OCI-M2 (cell line): ENCODE results near the gene COG3.

ENCODE experiments used
- DNase-seq: peaks from one replicate; lab custom pipeline; 2025; ENCODE audit not compliant: unreplicated experiment; lab: John Stamatoyannopoulos, UW

Gene COG3

DNA sequence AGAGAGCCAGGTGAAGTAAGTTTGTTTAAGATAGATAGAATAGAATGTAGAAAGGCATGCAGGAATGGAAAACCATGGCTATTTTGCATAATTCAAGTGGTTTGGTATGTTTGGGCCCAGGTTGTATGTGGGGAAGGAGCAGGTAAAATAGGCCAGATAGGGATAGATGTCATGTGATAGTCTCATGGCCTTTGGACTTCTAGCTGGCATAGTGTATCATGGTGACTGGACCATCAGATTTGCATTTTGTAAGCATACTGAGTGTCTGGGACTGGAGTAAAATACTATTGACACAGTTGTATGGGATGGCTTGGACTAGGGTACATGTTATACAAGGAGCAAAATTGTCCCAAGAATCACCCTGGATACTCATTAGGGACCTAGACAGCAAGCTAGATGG lies 38.9 kb downstream of the COG3 start:
- DNase-seq = no peak

DNA sequence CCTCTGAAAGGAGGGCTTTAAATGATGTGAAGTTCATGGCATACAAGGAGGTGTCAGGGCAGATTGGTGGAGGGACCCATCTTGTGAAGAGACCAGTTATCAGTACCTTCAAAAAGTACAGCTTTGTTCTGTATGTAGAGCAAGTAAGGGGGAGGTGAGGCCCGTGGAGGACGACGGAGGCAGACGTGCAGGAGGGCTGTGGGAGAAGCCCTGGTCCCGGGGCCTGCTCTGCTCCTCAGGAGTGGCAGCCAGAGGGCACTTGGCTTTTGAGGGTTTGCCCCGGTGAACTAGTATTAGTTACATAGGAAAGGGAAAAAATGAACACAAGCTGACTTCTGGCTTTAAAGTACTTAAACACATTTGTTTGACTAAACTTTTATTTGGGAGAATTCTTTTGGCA lies 42.1 kb downstream of the COG3 start:
- DNase-seq = no peak

GRCh38 chr13:45508776-45509175 lies 44.0 kb downstream of the COG3 start:
- DNase-seq = no peak

- DNase-seq = no peak
Measured at GRCh38 chr13:45510672-45511071, 45.9 kb downstream of the COG3 start.

DNA sequence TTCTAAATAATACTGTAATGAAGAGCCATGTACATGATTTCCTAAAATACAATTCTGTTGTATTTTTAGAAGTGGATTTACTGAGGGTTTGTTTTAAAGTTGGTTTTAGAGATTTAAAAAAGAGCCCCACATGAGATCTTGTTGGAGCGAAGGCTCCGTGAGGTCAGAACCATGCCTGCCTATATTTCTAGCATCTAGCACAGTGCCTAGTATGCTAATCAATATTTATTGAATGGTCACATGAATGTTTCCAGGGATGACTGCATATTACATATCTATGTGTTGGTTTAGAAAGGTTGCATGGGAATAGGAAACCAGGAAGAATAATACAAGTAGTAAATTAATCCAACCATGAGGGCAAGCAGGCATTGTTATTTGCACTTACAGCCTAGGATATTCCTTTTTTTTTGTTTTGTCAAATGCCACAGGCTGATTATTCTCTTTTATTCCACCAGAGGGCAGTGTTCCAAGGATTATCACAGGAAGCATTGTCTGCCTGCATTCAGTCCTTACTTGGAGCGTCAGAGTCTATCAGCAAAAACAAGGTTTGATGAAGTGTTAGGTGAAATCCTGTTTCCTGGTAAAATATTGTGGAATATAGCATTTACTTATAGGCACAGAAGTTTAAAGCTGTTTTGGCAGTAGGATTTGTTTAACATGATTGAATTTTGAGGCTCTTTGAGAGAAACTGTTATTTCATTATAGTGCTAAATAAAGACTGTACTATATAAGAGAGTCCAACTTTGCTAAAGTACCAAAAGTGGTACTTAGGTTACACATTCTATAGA lies 46.8 kb downstream of the COG3 start:
- DNase-seq = no peak

GRCh38 chr13:45512098-45512496 lies 47.4 kb downstream of the COG3 start:
- DNase-seq = no peak

DNA sequence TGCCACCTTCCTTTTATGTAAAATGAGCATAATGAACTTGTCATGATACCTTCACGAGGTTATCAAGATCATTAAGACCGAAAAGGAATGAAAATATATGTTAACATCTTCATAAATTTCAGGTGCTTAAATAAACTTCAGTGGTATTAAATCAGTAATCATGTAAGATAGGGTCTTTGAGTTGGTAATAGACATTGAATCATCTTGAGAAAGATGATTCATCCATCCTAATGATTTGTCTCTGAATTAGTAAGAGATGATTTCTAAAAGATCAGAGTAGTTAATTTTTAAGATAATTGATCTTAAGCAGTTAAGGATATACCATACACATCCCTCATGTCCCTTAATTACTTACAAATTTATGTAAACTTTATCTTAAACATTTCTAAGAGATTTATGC lies 52.0 kb downstream of the COG3 start:
- DNase-seq = no peak

GRCh38 chr13:45518525-45519245 lies 53.9 kb downstream of the COG3 start:
- no peak for DNase-seq

- DNase-seq = no peak
Measured at GRCh38 chr13:45519493-45519892, 54.8 kb downstream of the COG3 start.

DNA sequence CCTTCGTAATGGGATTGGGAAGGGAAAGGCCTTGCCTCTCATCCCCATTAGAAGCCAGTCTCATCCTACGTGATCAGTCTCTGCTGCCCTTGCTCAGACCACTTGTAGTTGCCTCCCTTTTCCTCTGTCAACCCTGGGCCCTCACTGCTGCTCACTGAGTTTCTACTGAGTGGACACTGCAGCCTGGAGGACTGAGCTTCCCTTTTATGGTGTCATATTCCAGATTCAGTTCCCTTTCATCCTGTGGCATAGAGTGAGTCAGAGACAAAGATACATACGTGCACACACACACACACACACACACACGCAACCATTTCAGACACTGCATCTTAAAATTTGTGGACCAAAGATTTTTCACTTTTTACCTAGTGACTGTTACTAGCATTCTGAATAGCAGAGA lies 56.6 kb downstream of the COG3 start:
- no peak for DNase-seq

GRCh38 chr13:45522571-45522970 lies 57.8 kb downstream of the COG3 start:
- no peak for DNase-seq

- no peak for DNase-seq
Measured at GRCh38 chr13:45527699-45528462, 63.1 kb downstream of the COG3 start.

DNA sequence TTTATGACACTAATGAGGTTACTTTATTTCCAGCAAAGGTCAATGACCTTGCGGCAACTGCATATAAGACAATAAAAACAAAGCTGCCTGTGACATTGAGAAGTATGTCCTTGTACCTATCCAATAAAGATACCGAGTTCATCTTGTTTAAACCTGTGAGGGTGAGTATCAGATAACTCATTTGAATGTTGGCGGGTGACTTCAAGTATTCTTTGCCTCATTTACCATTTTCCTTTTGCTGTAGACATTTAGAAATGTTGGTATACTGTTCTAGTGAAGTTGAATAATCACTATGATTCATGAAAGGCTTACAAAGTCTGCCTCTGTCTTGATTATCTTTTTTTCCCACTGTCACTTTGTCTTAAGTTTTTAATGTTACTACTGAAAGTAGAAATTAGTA lies 65.0 kb downstream of the COG3 start:
- no peak for DNase-seq

GRCh38 chr13:45534604-45535003 lies 69.9 kb downstream of the COG3 start:
- no peak for DNase-seq

- DNase-seq = no peak
Measured at GRCh38 chr13:45536224-45536623, 71.5 kb downstream of the COG3 start.

DNA sequence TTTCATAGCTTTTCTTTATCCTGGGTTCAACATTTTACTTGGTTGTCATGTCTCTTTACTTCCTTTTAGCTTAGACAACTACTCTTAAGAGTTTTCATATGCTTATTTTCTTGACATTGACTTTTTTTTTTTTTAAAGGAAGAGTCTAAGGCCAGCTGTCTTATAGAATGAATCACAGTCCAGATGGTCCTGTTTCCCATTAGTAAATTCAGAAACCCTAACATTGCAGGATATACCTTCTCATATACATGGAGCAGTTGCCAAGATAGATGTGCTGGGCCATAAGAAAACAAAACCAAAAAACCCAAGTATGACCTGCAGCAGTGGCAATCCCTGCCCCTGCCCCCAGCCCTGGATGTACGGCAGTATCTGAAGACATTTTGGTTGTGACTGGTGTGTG lies 72.8 kb downstream of the COG3 start:
- DNase-seq = no peak

DNA sequence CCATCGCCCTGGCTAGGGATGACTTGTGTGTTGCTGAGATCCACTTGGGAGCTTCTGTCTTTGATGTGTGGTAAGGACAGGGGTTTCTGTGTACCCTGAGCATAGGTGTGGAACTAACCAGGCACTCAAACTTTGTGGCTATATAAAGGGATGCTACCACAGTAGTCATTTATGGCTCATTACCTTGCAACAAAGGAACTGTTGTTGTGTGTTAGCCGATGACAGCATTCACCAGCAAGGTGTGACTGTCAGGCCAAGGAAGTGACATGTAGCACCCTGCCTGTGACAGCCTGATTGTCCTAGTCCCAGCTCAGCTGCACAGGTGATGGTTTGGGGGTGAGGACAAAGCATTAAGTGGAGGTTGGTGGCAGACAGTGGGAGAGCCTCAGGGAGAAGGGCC lies 73.6 kb downstream of the COG3 start:
- no peak for DNase-seq

DNA sequence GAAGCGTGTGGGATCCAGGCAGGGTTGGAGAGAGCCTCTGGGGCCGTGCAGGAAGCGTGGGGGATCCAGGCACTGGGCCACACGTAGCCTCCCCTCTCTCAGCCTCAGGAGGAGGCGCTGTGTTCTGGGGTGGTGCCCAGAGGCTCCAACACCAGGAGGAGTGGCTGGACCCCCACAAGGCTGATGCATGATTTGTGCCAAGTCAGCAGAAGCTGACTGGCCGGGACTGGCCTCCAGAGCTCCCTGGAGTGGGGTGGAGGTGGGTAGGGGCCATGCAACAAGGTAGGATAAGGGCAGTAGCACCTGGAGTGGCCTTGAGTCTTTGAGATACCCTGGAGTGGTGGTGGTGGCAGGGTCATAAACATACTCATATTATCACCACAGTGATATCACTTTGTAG lies 75.5 kb downstream of the COG3 start:
- no peak for DNase-seq

- DNase-seq = no peak
Measured at GRCh38 chr13:45540864-45541263, 76.1 kb downstream of the COG3 start.

DNA sequence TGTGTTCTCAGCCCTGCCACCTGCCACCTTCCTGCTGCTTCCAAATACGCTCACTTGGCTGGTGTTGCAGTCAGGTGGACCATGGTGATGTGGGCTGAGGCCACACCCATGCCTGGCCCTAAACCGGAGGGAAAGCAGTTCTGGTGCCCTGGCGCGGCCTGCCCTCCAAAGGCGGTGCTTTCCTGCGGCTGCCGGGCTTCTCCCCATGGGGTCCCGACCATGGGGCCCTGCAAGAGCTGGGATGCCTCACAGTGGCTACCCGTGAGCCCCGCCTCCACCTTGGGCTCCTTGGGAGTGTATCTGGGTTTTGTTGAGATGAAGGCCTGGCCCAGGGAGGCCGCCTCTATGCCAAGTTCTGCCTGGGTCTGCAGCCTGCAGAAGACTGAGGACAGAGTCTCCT lies 77.1 kb downstream of the COG3 start:
- DNase-seq = no peak

GRCh38 chr13:45542391-45542790 lies 77.7 kb downstream of the COG3 start:
- no peak for DNase-seq

DNA sequence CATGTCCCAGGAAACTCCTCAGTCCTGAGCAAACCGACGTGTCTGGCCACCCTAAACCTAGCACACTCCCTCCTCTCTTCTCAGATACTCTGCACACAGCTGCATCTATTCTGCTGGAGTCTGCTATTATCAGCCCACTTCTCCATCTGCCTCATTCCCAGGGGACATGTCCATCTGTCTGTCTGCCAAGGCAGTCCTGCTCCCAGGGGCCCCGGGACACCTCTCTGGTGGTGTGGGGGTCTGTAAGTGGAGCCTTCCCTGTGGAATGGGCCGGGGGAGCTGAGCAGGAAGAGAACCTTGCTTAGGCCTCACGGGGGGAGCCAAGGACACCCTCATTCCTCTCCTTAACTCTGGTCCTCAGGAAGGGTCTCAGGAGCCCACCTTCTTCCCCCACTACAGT lies 78.1 kb downstream of the COG3 start:
- no peak for DNase-seq
